ENCODE results near the gene TRMT10B.

DNA sequence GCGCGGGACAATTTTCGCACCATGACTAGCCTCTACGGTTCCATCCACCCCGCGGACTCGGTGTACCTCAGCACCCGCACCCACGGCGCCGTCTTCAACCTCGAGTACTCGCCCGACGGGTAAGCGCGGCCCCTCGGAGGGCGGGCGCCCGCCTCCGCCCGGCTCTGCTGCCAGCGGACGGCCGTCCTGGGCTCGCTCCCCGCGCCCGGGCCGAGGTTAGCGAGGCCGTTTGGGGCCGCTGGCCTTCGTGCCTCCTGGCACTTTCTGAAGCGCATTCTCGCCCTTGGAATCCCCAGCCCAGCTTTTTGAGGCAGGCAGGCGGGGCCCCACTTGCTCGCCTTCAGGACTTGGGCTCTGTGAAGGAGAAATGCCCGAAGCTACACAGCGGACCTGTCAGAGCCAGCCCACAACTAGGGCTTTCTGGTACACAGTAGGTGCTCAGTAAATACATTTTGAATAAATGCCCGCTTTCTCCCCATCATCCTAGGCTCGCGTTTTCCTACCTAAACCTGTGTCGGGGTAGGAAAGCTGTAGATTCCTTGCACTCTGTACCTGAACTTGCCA is 47.8 kb downstream of the TRMT10B start:
- TF ChIP-seq, protein P1, sequence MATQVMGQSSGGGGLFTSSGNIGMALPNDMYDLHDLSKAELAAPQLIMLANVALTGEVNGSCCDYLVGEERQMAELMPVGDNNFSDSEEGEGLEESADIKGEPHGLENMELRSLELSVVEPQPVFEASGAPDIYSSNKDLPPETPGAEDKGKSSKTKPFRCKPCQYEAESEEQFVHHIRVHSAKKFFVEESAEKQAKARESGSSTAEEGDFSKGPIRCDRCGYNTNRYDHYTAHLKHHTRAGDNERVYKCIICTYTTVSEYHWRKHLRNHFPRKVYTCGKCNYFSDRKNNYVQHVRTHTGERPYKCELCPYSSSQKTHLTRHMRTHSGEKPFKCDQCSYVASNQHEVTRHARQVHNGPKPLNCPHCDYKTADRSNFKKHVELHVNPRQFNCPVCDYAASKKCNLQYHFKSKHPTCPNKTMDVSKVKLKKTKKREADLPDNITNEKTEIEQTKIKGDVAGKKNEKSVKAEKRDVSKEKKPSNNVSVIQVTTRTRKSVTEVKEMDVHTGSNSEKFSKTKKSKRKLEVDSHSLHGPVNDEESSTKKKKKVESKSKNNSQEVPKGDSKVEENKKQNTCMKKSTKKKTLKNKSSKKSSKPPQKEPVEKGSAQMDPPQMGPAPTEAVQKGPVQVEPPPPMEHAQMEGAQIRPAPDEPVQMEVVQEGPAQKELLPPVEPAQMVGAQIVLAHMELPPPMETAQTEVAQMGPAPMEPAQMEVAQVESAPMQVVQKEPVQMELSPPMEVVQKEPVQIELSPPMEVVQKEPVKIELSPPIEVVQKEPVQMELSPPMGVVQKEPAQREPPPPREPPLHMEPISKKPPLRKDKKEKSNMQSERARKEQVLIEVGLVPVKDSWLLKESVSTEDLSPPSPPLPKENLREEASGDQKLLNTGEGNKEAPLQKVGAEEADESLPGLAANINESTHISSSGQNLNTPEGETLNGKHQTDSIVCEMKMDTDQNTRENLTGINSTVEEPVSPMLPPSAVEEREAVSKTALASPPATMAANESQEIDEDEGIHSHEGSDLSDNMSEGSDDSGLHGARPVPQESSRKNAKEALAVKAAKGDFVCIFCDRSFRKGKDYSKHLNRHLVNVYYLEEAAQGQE (IDR thresholded peaks at IDR 0.05; ENCODE audit: insufficient read depth in 1 of 2, low read depth in 2 of 2, low read length in 2 of 2) = no peak
- TF ChIP-seq POLR2AphosphoS5 (IDR thresholded peaks at IDR 0.05; ENCODE audit: low read depth, low read length) (no peak), FOXP2 (optimal IDR thresholded peaks at IDR 0.05; ENCODE audit: borderline replicate concordance, extremely low read depth, extremely low read length, insufficient read depth) (no peak), SIN3A (IDR thresholded peaks at IDR 0.05; ENCODE audit: borderline replicate concordance, insufficient read depth, low read length) (no peak), TAF1 (IDR thresholded peaks at IDR 0.05; ENCODE audit: borderline replicate concordance, insufficient read depth, low read length) (no peak)
